HG03520 (cell line): ENCODE results near the gene PCNT.

Experiments
- ATAC-seq: cut with Tn5 transposase; IDR thresholded peaks from one replicate; pipeline ENCODE4 v1.9.1; 2021; ENCODE audit warnings: mild to moderate bottlenecking, moderate library complexity; ENCODE audit not compliant: unreplicated experiment

The PCNT gene

GRCh38 chr21:46323710-46324389 lies at the start of gene PCNT, which contains the start of gene C21orf58:
Gene PCNT (plus strand): TSS chr21:46324156. CDS start chr21:46324229, 73 bp downstream.
Gene C21orf58 (minus strand): TSS chr21:46323870. CDS start chr21:46322738, 1,132 bp downstream.
- ATAC-seq: peak; percentile 84

GRCh38 chr21:46274797-46275390 lies 49.1 kb upstream of the PCNT start:
- no peak for ATAC-seq

GRCh38 chr21:46284077-46284644 lies 39.8 kb upstream of the PCNT start:
- no peak for ATAC-seq

GRCh38 chr21:46284733-46285132 lies 39.2 kb upstream of the PCNT start:
- no peak for ATAC-seq

GRCh38 chr21:46285206-46285661 lies 38.7 kb upstream of the PCNT start, which contains the start of gene MCM3AP:
Gene MCM3AP (minus strand): TSS chr21:46285611. CDS start chr21:46285286, 325 bp downstream.
- ATAC-seq: no peak

- peak; percentile 87 for ATAC-seq
These were observed 38.0 kb upstream of the PCNT start, which contains the start of gene YBEY for GRCh38 chr21:46285761-46286647. Gene YBEY (plus strand): TSS chr21:46286342. CDS start chr21:46286914, 572 bp downstream.

GRCh38 chr21:46286648-46287002 lies 37.3 kb upstream of the PCNT start:
- no peak for ATAC-seq

GRCh38 chr21:46287541-46287940 lies 36.4 kb upstream of the PCNT start:
- no peak for ATAC-seq

- no peak for ATAC-seq
These were observed 34.2 kb upstream of the PCNT start for GRCh38 chr21:46289655-46290179.

- no peak for ATAC-seq
These were observed 32.4 kb upstream of the PCNT start for GRCh38 chr21:46291561-46291960.

GRCh38 chr21:46294647-46295176 lies 29.2 kb upstream of the PCNT start:
- no peak for ATAC-seq

- no peak for ATAC-seq
These were observed 28.7 kb upstream of the PCNT start for GRCh38 chr21:46295177-46295770.

GRCh38 chr21:46295996-46296752 lies 27.8 kb upstream of the PCNT start:
- ATAC-seq: no peak

- no peak for ATAC-seq
These were observed 26.4 kb upstream of the PCNT start for GRCh38 chr21:46297338-46298271.

GRCh38 chr21:46299167-46299566 lies 24.8 kb upstream of the PCNT start:
- ATAC-seq: no peak

GRCh38 chr21:46301759-46302158 lies 22.2 kb upstream of the PCNT start:
- no peak for ATAC-seq

- ATAC-seq: no peak
These were observed 19.5 kb upstream of the PCNT start for GRCh38 chr21:46304437-46304836.

- ATAC-seq: no peak
These were observed 19.0 kb upstream of the PCNT start for GRCh38 chr21:46304955-46305354.
